ENCODE results near the gene CADPS. TPM values are rescaled to one million over a fixed set of nuclear protein-coding genes. Genes with fewer than 3 reads are reported as not detected.

The CADPS gene
- total RNA-seq, 1 experiment from 2014 or later = not detected

GRCh38 chr3:62761711-62762110 is 113.5 kb downstream of the CADPS start:
- no peak overlapping the region for H3K4me3 ChIP-seq
- no peaks in the 10 kb centered on the region for H3K36me3 ChIP-seq (ENCODE audit: low read depth)
- no peaks in the 10 kb centered on the region for H4K20me1 ChIP-seq (ENCODE audit: insufficient read depth)
- DNase-seq = no peak
- no peak overlapping the region for H2AFZ ChIP-seq
- H3K9me2 ChIP-seq (ENCODE audit: insufficient read depth) = no peaks in the 10 kb centered on the region
- ChIA-PET POLR2A (ENCODE audit: unreplicated experiment) (no interaction called here), CTCF (no interaction called here)
- H3K4me2 ChIP-seq = no peak overlapping the region
- BruUV-seq (replicated peaks) = no TSS peak
- no peaks in the 10 kb centered on the region for H3K4me1 ChIP-seq (replicated peaks; ENCODE audit: insufficient read depth)
- intact Hi-C loops (cut with micrococcal nuclease; ENCODE audit: unreplicated experiment) = no loop called here
- H3K27ac ChIP-seq = no peak overlapping the region
- TF ChIP-seq EZH2 (IDR thresholded peaks at IDR 0.05; ENCODE audit: low read depth) (no peak), CTCF (conservative IDR thresholded peaks at IDR 0.05) (no peak)
- no peaks in the 10 kb centered on the region for H3K79me2 ChIP-seq (ENCODE audit: low read depth)
- H3K27me3 ChIP-seq (ENCODE audit: insufficient read depth, low read depth) = no peaks in the 10 kb centered on the region
- H3F3A ChIP-seq (ENCODE audit: insufficient read depth, low read depth) = no peaks in the 10 kb centered on the region
- no peaks in the 10 kb centered on the region for H3K9me3 ChIP-seq (ENCODE audit: insufficient read depth, low read depth)

- no peaks in the 10 kb centered on the region for H3K4me1 ChIP-seq (replicated peaks; ENCODE audit: insufficient read depth)
- no peak for TF ChIP-seq EZH2 (IDR thresholded peaks at IDR 0.05; ENCODE audit: low read depth)
- no peak for TF ChIP-seq CTCF (conservative IDR thresholded peaks at IDR 0.05)
- POLR2A ChIA-PET (ENCODE audit: unreplicated experiment) = no interaction called here
- BruUV-seq (replicated peaks) = no TSS peak
- intact Hi-C loops (cut with micrococcal nuclease; ENCODE audit: unreplicated experiment) = no loop called here
- no peaks in the 10 kb centered on the region for H3K9me2 ChIP-seq (ENCODE audit: insufficient read depth)
- H3K27me3 ChIP-seq (ENCODE audit: insufficient read depth, low read depth) = no peaks in the 10 kb centered on the region
- DNase-seq = no peak
- no peaks in the 10 kb centered on the region for H4K20me1 ChIP-seq (ENCODE audit: insufficient read depth)
- no peak overlapping the region for H3K4me3 ChIP-seq
- no peak overlapping the region for H3K27ac ChIP-seq
- no peak overlapping the region for H3K4me2 ChIP-seq
- H3F3A ChIP-seq (ENCODE audit: insufficient read depth, low read depth) = no peaks in the 10 kb centered on the region
- H2AFZ ChIP-seq = no peak overlapping the region
- no peaks in the 10 kb centered on the region for H3K79me2 ChIP-seq (ENCODE audit: low read depth)
- CTCF ChIA-PET = no interaction called here
- H3K9me3 ChIP-seq (ENCODE audit: insufficient read depth, low read depth) = no peaks in the 10 kb centered on the region
- no peaks in the 10 kb centered on the region for H3K36me3 ChIP-seq (ENCODE audit: low read depth)
Observed at GRCh38 chr3:62761311-62761710, 113.9 kb downstream of the CADPS start.

- DNase-seq = no peak
- H3K27me3 ChIP-seq (ENCODE audit: insufficient read depth, low read depth) = no peaks in the 10 kb centered on the region
- no peaks in the 10 kb centered on the region for H4K20me1 ChIP-seq (ENCODE audit: insufficient read depth)
- no peaks in the 10 kb centered on the region for H3K4me1 ChIP-seq (replicated peaks; ENCODE audit: insufficient read depth)
- H3K9me3 ChIP-seq (ENCODE audit: insufficient read depth, low read depth) = no peaks in the 10 kb centered on the region
- no peaks in the 10 kb centered on the region for H3K9me2 ChIP-seq (ENCODE audit: insufficient read depth)
- no peaks in the 10 kb centered on the region for H3F3A ChIP-seq (ENCODE audit: insufficient read depth, low read depth)
- no peak for TF ChIP-seq CTCF (conservative IDR thresholded peaks at IDR 0.05)
- TF ChIP-seq EZH2 (IDR thresholded peaks at IDR 0.05; ENCODE audit: low read depth) = no peak
- H3K79me2 ChIP-seq (ENCODE audit: low read depth) = no peaks in the 10 kb centered on the region
- intact Hi-C loops (cut with micrococcal nuclease; ENCODE audit: unreplicated experiment) = no loop called here
- no peak overlapping the region for H3K4me2 ChIP-seq
- ChIA-PET CTCF (no interaction called here), POLR2A (ENCODE audit: unreplicated experiment) (no interaction called here)
- no peak overlapping the region for H2AFZ ChIP-seq
- H3K27ac ChIP-seq = no peak overlapping the region
- BruUV-seq (replicated peaks) = no TSS peak
- H3K4me3 ChIP-seq = no peak overlapping the region
- H3K36me3 ChIP-seq (ENCODE audit: low read depth) = no peaks in the 10 kb centered on the region
Observed at GRCh38 chr3:62758296-62759066, 116.7 kb downstream of the CADPS start.

Measured in PC-9 (cell line).